ENCODE results near the gene HOXA3.

HOXA3 gene

DNA sequence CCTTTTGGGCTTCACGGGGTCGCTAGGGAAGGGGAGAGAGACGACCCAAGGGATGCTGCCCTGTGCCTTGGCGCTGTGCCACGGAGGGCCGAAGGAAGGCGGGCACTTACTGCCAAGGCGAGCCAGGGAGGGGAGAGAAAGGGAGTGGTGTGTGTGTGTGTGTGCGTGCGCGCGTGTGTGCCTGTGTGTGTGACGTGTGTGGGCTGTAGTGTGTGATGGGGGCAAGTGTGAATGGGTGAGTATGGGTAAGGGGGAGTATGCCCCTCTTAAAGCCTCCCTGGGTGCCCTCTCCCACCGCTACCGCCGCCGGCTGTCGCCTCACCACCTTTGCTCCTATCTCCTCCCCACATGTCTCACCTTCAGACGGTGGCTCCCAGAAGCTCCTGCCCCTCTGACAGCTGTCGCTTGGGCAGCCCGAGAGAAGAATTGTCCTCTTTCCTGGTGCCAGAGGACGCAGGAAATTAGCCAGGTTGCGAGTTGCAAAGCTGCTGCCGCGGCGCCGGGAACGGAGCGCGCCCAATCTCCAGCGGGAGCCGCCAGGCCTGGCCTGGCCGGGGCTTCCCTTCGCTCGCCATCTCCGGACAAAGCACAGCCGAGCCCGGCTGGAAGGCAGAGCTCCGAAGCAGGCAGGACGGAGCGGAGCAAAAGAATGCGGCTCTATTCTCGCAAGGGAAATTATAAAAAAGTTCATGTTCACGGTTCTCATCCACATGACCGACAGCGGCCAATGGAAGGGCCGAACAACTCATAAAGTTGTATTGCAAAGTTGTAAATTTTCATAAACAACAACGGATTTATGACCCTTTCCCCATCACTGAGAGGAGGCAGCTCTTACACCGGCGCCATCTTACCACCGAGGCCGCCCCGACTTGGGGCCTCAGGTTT lies at the start of gene HOXA3:
HOXA3 (minus strand) TSS at position 653 of the 885 bp plus-strand sequence. CDS start 41,943 bp downstream, outside the sequence.
- no peak for DNase-seq (ENCODE audit: low read depth in 1 of 2, low spot score in 1 of 2)

DNA sequence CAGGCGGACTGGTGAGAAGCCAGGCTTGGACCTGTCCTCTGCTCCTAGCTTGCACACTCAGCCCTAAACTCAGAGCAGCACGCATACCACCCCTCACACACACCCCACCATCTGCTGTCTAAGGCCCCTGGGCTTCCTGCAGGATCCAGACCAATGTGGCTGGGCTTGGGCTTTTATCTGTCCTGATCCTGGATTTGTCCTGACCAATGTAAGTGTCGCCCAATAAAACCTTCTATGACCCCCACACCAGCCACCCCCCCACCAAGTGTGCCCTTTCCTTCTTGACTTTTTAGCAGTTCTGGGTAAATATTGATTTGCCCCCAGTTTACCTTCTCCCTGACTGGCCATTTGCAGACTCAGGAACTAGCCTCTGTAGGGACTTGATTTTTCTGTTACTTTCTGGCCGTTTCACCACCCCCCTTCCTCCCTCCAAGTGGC lies 49.2 kb upstream of the HOXA3 start:
- DNase-seq (ENCODE audit: low read depth in 1 of 2, low spot score in 1 of 2) = no peak

DNA sequence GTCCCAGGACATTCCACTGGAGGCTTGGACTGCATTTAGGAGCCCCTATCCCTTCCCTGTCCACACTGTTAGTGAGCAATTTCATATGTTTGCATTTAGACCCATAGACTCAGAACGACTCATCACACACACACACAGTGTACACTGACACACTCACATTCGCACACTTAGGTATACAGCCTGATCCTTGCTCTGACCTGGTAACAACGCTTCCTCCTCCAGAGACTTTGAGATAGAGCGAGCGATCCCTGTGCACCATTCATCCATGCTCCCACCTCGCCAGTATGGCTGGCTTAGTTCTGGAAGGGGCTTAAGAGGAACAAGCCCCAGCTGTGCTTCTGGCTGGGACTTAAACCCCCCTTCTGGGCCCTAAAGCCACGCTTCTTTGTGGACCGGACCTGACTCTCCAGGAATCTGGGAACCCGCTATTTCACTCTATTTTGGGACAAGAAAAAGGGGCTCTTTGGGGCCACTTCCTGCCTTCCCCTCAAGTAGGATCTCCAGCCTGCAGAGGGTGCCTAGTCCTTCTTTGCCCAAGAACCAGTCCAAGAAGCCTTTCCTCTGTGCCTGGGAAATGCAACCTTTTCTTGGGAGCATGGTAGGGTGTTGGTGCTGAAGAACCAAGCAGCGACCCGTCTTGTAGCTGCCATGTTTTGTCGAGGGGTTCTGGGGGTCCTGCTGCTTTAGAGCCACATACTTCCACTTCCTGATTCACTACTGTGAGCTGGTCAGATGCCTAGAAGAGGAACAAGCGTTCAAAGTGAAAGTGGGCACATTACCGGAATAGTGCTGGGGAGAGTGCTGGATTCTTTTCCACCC lies 48.6 kb upstream of the HOXA3 start:
- DNase-seq (ENCODE audit: low read depth in 1 of 2, low spot score in 1 of 2) = no peak

DNA sequence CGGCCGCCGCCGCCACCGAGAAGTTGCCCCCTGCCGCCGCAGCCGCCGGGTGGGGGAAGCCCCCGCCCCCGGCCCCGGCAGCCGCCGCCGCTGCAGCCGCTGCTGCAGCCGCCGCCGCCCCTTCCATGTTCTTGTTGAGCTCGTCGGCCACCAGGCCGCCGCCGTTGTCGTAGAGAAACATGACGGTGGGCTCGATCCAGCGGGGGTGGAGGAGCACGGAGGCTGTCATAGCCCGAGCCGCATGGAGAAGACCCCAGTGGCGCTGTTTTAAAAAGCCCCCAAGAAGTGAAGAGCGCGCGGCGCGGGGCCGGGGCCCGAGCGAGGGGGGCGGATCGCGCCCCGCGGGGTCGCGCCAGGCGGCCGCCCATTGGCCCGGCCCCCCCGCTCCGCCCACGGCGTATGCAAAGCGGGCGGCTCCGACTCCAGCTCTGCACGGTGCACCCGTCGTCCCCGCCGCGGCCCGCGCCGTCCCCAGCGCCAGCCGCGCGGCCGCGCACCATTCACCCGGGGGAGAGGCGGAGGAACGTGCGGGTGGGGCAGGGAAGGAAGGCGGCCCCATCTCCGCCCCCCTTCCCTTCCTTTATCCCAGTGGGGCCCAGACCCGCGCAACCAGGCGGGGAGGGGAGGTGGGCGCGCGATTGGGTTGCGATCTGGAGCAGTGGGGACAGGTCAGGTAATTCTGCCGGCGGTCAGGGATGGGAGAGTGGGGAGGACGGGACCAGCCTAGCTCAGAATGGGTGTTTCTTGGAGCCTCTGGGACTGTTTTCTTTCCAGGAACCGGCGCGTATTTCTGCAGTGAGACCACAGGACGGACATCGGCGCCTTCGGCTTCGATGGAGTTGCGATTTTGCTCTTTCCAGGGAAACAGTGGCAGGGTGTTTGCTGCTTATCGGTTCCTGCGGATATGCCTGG lies 47.7 kb upstream of the HOXA3 start, which contains the start of gene HOXA13:
HOXA13 (minus strand) TSS at position 243 of the 912 bp plus-strand sequence; CDS start at position 229, 14 bp downstream.
- no peak for DNase-seq (ENCODE audit: low read depth in 1 of 2, low spot score in 1 of 2)

DNA sequence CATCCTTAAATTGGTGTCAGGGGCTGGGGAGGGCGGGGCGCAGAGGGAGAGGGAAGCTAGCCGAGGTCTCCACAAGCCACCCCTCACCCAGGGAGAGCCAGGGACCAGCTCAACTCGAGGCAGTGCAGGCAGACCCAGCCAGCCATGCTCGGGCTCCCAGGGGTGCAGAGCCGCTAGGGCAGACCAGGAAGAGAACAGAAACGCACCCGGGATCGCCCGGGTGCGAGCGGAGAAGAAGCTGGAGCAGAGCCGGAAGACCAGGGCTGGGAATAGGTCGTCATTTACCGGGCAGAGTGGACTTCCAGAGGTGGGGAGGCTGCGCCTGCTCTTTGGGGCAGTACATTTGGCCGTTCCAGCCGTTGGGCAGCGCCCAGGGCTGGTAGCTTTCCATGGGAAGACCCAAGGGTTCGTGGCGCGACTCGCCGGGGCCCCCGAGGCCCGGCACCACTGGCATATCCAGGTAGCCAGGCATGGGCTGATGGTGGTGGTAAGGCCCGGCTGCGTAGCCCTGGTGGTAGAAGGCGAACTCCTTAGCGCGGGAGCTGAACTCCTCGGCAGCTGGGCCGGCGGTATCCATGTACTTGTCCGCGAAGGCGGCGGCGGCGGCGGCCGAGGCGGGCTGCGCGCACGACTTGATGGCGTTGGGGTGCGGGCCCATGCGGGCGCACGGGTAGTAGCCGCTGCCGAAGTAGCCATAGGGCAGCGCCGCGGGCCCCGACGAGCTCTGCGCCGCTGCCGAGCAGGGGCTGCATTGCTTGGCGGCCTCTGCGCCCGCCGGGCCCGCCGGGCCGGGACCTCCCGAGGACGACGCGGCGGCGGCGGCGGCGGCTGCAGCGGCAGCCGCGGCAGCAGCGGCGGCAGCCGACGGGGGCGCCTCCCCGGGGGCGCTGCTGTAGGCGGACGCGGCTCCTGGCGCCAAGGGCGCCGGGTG lies 46.8 kb upstream of the HOXA3 start:
- DNase-seq (ENCODE audit: low read depth in 1 of 2, low spot score in 1 of 2) = no peak

DNA sequence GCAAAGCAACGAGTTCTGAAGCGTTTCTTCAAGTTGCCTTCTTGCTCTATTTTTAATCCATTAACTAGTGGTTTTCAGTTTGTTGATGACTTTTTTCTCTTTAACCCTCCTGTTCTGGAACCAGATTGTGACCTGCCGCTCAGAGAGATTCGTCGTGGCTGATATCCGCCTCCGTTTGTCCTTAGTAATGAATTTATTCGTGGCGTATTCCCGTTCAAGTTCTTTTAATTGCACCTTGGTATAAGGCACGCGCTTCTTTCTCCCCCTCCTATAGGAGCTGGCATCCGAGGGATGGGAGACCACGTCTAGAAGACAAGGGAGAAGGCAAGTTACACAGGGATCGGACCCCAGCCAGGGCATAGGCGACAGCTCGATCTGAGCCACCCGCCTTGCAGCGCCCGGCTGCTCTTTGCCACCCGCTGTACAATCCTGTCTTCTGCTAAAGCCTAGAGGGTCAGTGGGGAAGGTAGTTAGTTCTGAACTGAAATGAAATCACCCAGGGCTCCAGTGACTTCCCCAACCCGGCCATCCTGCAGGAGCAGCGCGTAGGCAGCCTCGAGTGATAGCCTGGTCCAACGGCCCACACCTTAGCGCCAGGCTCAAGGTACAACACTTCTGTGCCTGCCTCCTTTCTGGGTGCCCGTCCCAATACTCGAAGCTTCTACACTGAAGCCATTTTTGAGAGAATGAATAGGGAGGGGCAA lies 45.9 kb upstream of the HOXA3 start:
- no peak for DNase-seq (ENCODE audit: low read depth in 1 of 2, low spot score in 1 of 2)

DNA sequence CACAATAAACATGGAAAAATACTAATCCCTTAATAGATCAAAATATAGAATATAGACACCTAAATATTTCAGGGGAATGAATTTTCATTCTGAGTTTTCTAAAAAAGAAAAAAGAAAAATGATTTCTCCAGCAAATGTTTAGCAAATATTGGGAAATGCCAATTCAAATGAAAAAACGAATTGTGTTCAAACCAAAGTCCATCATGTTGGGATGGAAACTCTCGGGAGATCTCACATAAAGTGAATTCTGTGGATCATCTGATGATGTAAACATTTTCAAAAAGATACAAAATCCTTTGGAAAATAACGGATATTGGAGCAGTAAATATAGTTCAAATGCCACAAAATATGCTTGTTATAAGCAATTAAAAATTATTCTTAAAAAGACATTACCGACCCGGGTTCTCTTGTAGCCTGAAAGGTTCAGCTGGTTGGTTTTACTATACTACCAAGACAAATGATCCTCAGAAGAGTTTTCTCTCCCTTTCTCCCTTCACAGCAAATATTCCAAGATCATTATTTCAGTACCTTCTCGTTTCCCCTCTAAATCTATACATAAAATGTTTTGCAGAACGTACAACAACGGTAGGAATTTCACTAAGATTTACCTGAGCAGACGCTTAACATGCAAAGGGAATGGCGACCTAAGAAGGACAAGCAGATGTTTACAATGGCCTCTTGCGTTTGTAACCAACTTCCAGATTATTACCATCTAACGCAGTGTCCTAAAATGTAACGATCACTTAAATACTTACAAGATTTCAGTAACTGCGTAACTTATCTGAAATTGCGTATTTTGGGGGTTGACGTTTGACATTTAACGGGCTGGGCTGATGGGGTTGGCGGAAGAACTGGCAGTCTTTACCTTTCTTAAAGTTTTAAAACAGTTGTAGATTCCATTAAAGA lies 45.0 kb upstream of the HOXA3 start:
- DNase-seq (ENCODE audit: low read depth in 1 of 2, low spot score in 1 of 2) = no peak

DNA sequence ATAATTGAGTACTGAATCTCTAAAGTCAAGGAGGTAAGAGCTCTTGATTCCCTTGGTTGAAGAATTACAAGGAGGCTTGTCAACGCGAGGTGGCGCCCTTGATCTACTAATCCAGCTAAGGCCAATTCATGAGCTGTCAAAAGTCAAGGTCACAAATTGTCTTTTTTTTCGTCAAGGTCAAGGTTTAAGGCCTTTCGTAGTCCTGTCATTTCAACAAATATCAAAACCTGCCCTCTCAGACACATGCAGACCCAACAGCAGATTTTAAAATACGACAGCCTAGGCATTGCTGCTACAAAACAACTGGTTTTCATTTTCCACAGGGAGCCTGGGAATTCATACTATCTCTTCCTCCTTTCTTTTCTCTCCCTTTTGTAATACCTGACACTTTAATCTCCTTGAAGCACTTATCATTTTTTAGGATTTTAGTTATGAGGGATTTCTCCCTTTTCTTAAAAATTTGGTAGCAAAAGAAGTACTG lies 43.9 kb upstream of the HOXA3 start:
- DNase-seq (ENCODE audit: low read depth in 1 of 2, low spot score in 1 of 2) = peak; percentile 72 to 80

DNA sequence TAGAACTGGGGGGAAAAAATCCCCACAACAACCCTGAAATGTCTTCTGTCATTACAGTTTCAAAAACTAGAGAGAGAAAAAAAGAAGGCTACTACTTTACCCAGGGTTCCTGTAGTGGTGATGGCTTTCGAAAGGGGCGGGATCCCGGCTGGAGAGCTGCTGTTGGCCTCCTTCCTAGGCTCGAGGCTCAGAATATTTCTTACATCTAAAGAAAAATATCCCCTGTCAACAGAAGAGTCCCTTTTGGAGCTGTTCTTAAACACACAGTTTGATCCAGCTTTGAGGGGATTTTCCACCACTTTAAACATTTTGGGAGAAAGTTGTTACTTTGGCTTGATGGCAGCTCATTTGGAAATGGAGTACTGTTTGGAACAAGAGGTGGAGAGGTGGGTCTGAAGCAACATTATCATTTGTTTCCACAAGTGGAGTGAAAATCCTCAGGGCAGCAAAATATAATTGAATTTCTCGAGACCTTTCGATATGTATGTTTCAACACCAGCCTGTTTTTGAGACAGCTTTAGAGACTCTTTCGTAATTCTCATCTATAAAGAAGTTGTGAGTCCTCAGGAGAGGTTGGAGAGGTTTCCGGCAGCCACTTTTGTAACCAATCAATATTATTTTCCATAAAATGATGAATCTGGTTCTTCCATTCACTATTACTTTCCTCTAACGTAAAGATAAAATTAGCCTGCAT lies 42.5 kb upstream of the HOXA3 start:
- no peak for DNase-seq (ENCODE audit: low read depth in 1 of 2, low spot score in 1 of 2)

DNA sequence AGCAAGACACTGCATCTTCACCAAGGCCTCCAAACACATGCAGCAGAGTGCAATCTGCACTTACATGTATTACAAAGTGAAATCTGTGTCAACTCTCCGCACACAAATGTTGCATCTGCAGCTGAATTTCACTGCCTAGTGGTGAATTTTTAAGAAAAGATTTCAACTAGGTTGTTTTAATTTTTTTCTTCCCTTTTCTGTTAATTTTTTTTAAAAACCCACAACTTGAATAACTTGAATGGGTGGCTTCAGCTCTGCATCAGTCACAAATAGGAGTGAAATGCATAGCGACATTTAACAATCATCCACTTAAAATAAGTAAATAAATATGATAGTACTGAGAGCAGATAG lies 41.6 kb upstream of the HOXA3 start:
- DNase-seq (ENCODE audit: low read depth in 1 of 2, low spot score in 1 of 2) = no peak

DNA sequence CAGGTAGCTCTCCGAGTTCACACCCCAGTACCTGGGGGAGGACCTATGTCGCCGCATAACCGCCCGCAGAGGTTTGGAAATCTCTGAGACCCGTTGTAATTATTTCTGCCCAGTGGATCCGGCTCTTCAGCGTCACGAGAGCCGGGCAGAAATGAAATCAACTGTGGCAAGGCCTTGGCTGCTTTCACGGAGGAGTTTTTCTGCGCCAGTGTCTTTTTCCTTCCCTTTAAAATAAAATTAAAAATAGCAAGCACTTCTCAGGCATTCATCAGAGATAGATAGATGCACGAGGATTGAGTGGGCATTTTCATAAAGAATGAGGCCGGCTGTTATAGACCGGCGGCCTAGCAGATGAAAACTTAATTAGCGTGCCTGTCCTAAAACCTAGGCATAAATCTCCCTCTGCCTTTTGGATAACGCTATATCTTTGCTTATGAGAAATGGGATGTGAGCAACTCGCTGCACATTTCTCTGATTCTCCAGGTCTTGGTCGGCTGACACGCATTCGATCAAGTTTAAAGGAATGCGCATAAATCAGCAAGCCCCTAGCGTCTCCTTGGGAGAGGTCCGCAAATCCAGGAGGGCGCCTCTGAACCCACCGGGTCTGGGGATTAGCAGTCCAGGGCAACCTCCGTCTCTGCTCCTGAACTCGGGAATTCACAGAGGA lies 41.1 kb upstream of the HOXA3 start:
- no peak for DNase-seq (ENCODE audit: low read depth in 1 of 2, low spot score in 1 of 2)

DNA sequence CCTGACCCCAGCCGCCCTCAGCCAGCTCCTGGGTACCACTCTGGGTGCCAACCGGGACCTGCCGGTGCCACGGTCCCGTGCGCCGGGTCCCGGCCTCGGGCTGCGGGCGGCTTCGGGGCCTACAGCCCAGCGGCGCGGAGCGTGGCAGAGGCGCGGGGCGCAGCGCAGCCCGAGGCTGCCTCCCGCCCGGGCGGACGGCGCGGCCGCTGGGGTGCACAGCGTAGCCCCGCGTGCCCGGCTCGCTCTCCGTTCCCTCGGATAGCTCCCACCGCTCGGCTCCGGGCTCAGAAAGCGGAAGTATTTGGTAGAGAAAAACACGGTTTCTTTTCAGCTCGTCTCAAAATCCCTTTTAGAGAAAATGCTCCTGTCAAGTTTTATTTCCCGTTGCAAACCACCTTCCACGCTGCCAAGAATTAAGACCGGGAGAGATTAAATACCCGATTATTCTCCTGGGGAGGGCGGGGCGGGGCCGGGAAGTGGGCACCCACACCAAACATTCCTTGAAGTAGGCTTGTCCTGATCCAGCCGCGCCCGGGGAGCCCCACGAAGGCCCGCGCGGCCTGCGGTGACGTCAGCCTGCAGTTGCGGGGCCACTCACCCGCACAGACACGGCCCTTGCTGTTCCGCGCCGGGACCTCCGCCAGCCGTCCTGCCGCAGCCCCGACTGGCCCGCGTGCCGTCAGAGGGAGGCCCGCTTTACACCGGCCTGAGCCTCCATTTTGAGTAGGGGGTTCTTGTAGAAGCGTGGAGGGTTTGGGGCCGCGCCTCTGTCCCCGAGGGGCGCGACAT lies 40.4 kb upstream of the HOXA3 start:
- no peak for DNase-seq (ENCODE audit: low read depth in 1 of 2, low spot score in 1 of 2)

DNA sequence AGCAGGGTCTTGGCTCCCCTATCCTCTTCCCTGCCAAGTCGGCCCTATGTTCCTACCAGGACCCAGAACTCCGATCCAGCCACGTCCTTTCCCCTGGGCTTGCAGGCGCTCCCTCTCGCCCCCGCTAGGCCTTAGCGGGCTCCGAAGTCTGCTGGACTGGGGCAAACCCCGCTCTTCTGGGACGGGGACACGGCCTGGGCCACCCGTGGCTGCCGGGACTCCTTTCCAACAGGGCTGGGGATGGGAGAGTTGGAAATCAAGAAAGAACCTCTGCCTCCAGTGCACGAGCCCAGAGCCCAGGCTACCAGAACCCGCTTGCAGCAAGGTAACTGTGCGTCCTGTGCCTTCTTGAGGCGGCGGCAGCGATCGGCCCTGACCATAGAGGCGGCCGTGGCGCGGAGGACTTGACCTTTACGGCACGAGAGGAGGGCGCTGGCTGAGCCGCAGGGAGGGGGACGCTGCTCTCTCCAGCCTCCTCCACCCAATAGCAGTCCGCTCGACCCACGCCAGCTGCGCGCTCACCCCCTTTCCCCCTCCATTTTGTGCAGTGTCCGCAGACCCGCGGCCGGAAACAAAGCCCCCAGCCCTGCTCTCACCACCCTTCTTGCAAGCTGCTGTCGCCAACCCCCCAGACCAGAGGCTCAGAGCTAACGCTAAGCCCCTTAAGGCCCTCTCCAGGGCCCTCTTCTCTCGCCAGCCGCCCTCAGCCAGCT lies 39.6 kb upstream of the HOXA3 start:
- no peak for DNase-seq (ENCODE audit: low read depth in 1 of 2, low spot score in 1 of 2)

DNA sequence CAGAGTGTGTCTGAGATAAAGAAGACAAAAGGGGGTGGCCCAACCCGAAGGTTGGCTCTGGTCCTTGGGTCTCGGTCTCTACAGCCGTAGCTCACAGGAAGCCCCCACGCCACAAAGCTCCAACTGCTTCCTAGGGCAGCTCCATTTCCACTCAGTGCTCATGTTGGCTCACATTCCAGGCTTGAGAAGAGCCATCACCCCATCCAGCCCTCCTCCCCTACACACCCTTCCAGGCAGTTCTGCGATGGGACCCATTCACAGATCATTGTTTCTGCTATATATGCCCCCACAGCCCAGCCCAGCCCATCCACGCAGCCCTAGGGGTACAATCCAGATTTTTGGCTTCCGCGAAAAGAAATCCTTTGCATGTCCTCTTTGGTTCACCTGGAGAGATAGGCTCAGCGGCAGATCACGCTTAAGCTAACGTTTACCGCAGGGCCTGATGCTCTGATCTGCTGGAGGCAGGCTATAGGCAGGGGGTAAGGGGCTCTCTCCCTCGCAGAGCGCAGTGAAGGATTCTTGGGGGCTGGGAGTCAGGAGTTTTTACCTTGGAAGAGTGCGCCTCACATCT lies 38.9 kb upstream of the HOXA3 start:
- DNase-seq (ENCODE audit: low read depth in 1 of 2, low spot score in 1 of 2) = no peak

Measured in activated CD4-positive, alpha-beta T cell treated with anti-CD3 and anti-CD28 coated beads, Interleukin-2, amount 50 U/mL, for 24 hours (primary cell).